Right lobe of liver (tissue), 6 donors: ENCODE data around the gene DIPK1B. TPM values are rescaled to one million over a fixed set of nuclear protein-coding genes. Genes with fewer than 3 reads are reported as not detected.

Experiments used
- ATAC-seq, 4 donors: fragments of 200-7000 bp; cut with Tn5 transposase; one replicate each; pipeline ENCODE4 v1.9.1; 2020; ENCODE audit warnings: mild to moderate bottlenecking in 4 of 4, moderate library complexity in 4 of 4
- DNase-seq, 3 donors: peaks; one replicate each; pipeline ENCODE4 v3.0.0-alpha.2; 2020
- H3K27ac ChIP-seq, 3 donors: fragments of 200-600 bp; one replicate each; pipeline ENCODE4 v1.8.0; 2022
- H3K27me3 ChIP-seq, 2 donors: fragments of 200-600 bp; one replicate each; pipeline ENCODE4 v1.8.0; 2022
- H3K36me3 ChIP-seq, 4 donors: fragments of 200-600 bp; sonication (generic) in 1 of 4; one replicate each; pipeline versions ENCODE4 v1.5.1 to v1.8.0; 2017 to 2022; ENCODE audit warnings: control low read depth in 1 of 4
- H3K4me1 ChIP-seq, 4 donors: fragments of 200-600 bp; sonication (generic) in 1 of 4; one replicate each; pipeline versions ENCODE4 v1.5.1 to v1.8.0; 2017 to 2022; ENCODE audit warnings: control low read depth in 1 of 4
- H3K4me3 ChIP-seq, 3 donors: fragments of 200-600 bp; one replicate each; pipeline ENCODE4 v1.8.0; 2022
- H3K9me3 ChIP-seq, 4 donors: fragments of 200-600 bp; sonication (generic) in 1 of 4; one replicate each; pipeline versions ENCODE4 v1.5.1 to v1.8.0; 2017 to 2022; ENCODE audit warnings: control low read depth in 1 of 4
- CTCF ChIP-seq, 4 donors: fragments of 200-600 bp in 3 of 4; fragments of 450-650 bp in 1 of 4; IDR thresholded peaks; one replicate each; pipeline versions ENCODE4 v1.5.1 to v1.8.0; 2016 to 2022; ENCODE audit warnings: antibody characterized with exemption in 4 of 4, mild to moderate bottlenecking in 2 of 4
- POLR2A ChIP-seq: fragments of 450-650 bp; IDR thresholded peaks from one replicate; pipeline ENCODE4 v1.6.1; 2017; ENCODE audit warnings: antibody characterized with exemption, mild to moderate bottlenecking
- WGBS: methylation state at CpG from one replicate; pipeline ENCODE4 v1.1.6; 2018; ENCODE audit warnings: low coverage, low lambda C conversion rate; ENCODE audit not compliant: insufficient coverage; ENCODE audit errors: missing lambda C conversion rate; 5-methylcytosine and 5-hydroxymethylcytosine counted together
- intact Hi-C, 2 donors: fragments of 100-400 bp; cut with DNase I; formaldehyde crosslinking; loops; one replicate each; pipeline versions ENCODE4 v1.11.2 to v1.14.1; 2022
- total RNA-seq, 6 experiments: library from RNA; depleted of rRNA in 2 of 6; stranded (reverse); fragments of >200 nt in 2 of 6; fragmentation: NEBNext Ultra II Directional in 3 of 6; extraction: Animal tissue kit (Norgen Biotek cat#: 25700) in 3 of 6; gene quantifications; one replicate each; pipeline versions ENCODE4 v1.1.0 to v1.2.4, GENCODE V29; 2016 to 2023
- donor health status: DM: no; HTN: yes; CAD: no.
- donor health status: DM: no; HTN: no; CAD: no.
- donor health status: DM: no; HTN: no; CAD: no.
- donor health status: DM: no; HTN: yes; CAD: no.
- donor health status: DM: no; HTN: yes; CAD: no.

Gene DIPK1B
- total RNA-seq, 6 experiments from 2014 or later = 1.4 to 7.7 (median 5.1) TPM

- DNase-seq (peak in 1 of 3 donors; percentile 56), ATAC-seq (no peak)
- no peak for TF ChIP-seq POLR2A
- no peak for TF ChIP-seq CTCF (IDR thresholded peaks at IDR 0.05)
- H3K36me3 ChIP-seq = peaks cover 0 to 15% (median 7%) of the 10 kb centered on the region in 4 donors
- H3K27ac ChIP-seq = no peak overlapping the region
- WGBS = 24% methylated on average over 6 of the region's 12 CpGs
- no peak overlapping the region for H3K4me3 ChIP-seq
- H3K9me3 ChIP-seq = no peaks in the 10 kb centered on the region
- H3K27me3 ChIP-seq = no peaks in the 10 kb centered on the region
- peaks cover 0 to 38% (median 19%) of the 10 kb centered on the region in 4 donors for H3K4me1 ChIP-seq
- intact Hi-C loops = no loop called here
These were observed 41.1 kb upstream of the DIPK1B start for GRCh38 chr9:136671254-136671614.

GRCh38 chr9:136671646-136672430 lies 40.5 kb upstream of the DIPK1B start:
- ATAC-seq (peak; percentile 0 to 6 (median 2)), DNase-seq (no peak)
- Histone ChIP-seq H3K9me3 (no peaks in the 10 kb centered on the region), H3K27me3 (no peaks in the 10 kb centered on the region), H3K36me3 (peaks cover 0 to 19% (median 11%) of the 10 kb centered on the region in 4 donors), H3K27ac (peak overlapping the region in 2 of 3 donors; percentile 21 to 51), H3K4me1 (peaks cover 0 to 38% (median 19%) of the 10 kb centered on the region in 4 donors), H3K4me3 (no peak overlapping the region)
- TF ChIP-seq CTCF (IDR thresholded peaks at IDR 0.05) (peak; percentile 68 to 76 (median 72)), POLR2A (no peak)
- intact Hi-C loops = no loop called here
- no CpG with 5 or more reads among the region's 27 CpGs for WGBS

- no peak overlapping the region for H3K4me3 ChIP-seq
- 11% methylated on average over 8 of the region's 14 CpGs for WGBS
- no peaks in the 10 kb centered on the region for H3K27me3 ChIP-seq
- H3K4me1 ChIP-seq = peaks cover 0 to 38% (median 19%) of the 10 kb centered on the region in 4 donors
- H3K36me3 ChIP-seq = peaks cover 0 to 19% (median 11%) of the 10 kb centered on the region in 4 donors
- DNase-seq (peak in 2 of 3 donors; percentile 54 to 83), ATAC-seq (peak; percentile 4 to 36 (median 12))
- no peaks in the 10 kb centered on the region for H3K9me3 ChIP-seq
- TF ChIP-seq CTCF (IDR thresholded peaks at IDR 0.05) (no peak), POLR2A (no peak)
- H3K27ac ChIP-seq = peak overlapping the region in 2 of 3 donors; percentile 21 to 51
- intact Hi-C loops = no loop called here
These were observed 39.8 kb upstream of the DIPK1B start for GRCh38 chr9:136672431-136673087.

GRCh38 chr9:136673088-136673974 lies 39.0 kb upstream of the DIPK1B start:
- Histone ChIP-seq H3K27ac (peak overlapping the region in 1 of 3 donors; percentile 51), H3K4me3 (no peak overlapping the region), H3K36me3 (peaks cover 0 to 19% (median 11%) of the 10 kb centered on the region in 4 donors), H3K4me1 (peaks cover 0 to 41% (median 21%) of the 10 kb centered on the region in 4 donors), H3K27me3 (no peaks in the 10 kb centered on the region), H3K9me3 (no peaks in the 10 kb centered on the region)
- ATAC-seq (peak in 3 of 4 donors; percentile 0 to 2 (median 1)), DNase-seq (peak in 1 of 3 donors; percentile 44)
- no CpG with 5 or more reads among the region's 35 CpGs for WGBS
- intact Hi-C loops = no loop called here
- TF ChIP-seq POLR2A (no peak), CTCF (IDR thresholded peaks at IDR 0.05) (no peak)
